Rectal smooth muscle tissue (tissue), 1 donor: ENCODE data around the gene NCKAP5.
"Not testable (repeated sequence)": the region's sequence is repeated elsewhere in the genome, so short reads cannot be mapped to it uniquely, and the experiment has no call there.

ENCODE experiments used
- H3K27ac ChIP-seq: one replicate; pipeline ENCODE4 v1.7.0; 2013; ENCODE audit warnings: low read depth, low read length, inconsistent platforms
- H3K27me3 ChIP-seq: one replicate; pipeline ENCODE4 v1.7.0; 2013; ENCODE audit warnings: low read length; ENCODE audit not compliant: control insufficient read depth, insufficient read depth
- H3K36me3 ChIP-seq: one replicate; pipeline ENCODE4 v1.7.0; 2013; ENCODE audit warnings: low read length; ENCODE audit not compliant: control insufficient read depth, insufficient read depth
- H3K4me1 ChIP-seq: one replicate; pipeline ENCODE4 v1.7.0; 2013; ENCODE audit warnings: low read length; ENCODE audit not compliant: control insufficient read depth, insufficient read depth
- H3K4me3 ChIP-seq: one replicate; pipeline ENCODE4 v1.7.0; 2013; ENCODE audit warnings: low read length
- H3K9ac ChIP-seq: one replicate; pipeline ENCODE4 v1.7.0; 2013; ENCODE audit warnings: low read length

The NCKAP5 gene

DNA sequence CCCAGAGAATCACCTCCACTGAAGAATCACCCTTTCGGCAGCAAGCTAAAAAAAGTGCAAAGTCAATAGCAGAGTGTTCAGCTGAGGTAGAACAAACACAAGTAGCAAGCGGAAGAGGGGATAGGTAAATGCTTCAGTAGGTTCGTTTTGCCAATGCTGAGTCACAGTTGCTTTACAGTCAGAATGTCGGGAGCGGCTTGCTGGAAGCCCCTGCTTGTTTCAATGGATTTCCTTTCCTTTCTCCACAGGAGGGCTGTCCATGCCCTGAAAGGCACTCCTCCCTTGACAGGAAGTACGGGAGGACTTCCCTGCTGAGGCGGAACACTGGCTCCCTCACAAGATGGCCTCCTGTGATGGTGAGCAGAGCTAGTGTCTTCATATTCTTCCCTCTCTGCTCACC, 752.0 kb downstream of the NCKAP5 start:
- no peak overlapping the region for H3K4me3 ChIP-seq
- no peaks in the 10 kb centered on the region for H3K36me3 ChIP-seq
- H3K27me3 ChIP-seq: no peaks in the 10 kb centered on the region
- no peak overlapping the region for H3K27ac ChIP-seq
- no peak overlapping the region for H3K9ac ChIP-seq
- H3K4me1 ChIP-seq: no peaks in the 10 kb centered on the region

DNA sequence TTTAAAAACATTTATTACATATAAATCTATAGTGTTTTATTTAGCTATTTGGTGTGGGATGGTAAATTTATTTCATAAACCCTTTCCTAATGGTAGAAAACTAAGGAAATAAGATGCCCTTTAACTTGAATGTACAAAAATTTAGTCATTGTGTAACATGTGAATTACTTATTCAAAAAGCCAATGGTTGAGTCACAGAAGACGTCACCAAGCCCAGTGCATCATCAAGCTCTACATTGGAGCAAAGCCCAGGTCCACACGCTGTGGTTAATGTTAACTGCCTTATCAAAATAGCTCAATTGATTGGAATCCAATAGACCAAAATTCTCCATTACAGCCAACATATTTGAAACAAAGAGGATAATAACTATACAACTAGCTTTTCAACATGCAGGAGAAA, 752.7 kb downstream of the NCKAP5 start:
- Histone ChIP-seq H3K9ac (no peak overlapping the region), H3K36me3 (no peaks in the 10 kb centered on the region), H3K27ac (no peak overlapping the region), H3K4me1 (no peaks in the 10 kb centered on the region), H3K4me3 (no peak overlapping the region), H3K27me3 (no peaks in the 10 kb centered on the region)

DNA sequence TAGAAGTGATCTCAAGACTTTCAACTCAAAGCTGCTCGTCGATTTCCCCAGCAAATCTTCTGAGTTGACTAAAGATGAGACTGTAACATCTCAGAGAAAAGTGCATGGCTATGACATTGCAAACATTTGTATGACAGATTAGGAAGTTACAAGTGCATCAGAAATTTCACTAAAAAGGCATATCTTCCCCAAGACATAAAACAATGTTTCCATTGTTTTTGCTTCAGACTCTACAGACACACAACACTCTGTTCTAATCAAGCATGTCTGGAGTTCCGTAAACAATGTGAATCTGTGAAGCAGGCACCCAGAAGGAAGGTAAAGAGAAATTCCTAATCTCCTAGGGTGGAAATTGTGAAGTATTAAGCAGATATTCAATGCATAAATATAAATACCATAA, 753.6 kb downstream of the NCKAP5 start:
- H3K27me3 ChIP-seq: no peaks in the 10 kb centered on the region
- H3K27ac ChIP-seq: no peak overlapping the region

DNA sequence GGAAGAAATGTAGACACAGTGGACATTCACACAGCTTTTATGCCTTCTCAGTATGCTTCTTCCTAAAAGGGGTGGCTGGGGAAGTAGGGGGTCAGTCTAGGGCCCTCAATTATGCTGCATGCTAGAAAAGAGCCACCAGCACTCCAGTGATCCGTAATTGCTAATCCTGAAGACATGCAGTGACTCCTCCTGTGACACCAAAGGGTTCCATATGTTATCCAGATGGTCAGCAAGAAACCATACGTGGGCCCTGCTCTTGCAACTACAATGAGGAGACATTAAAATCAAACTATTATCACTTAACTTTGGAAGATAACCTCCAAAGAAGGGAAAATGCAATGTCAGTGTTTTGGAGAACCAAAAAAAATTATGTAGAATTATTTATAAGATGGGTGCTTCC, 754.8 kb downstream of the NCKAP5 start:
- Histone ChIP-seq H3K4me1 (no peaks in the 10 kb centered on the region), H3K27ac (no peak overlapping the region), H3K4me3 (no peak overlapping the region), H3K27me3 (no peaks in the 10 kb centered on the region), H3K9ac (no peak overlapping the region), H3K36me3 (no peaks in the 10 kb centered on the region)

More for the DNA sequence above, 753.6 kb downstream of the NCKAP5 start:
- H3K36me3 ChIP-seq: no peaks in the 10 kb centered on the region
- no peak overlapping the region for H3K4me3 ChIP-seq
- H3K9ac ChIP-seq: no peak overlapping the region
- no peaks in the 10 kb centered on the region for H3K4me1 ChIP-seq

DNA sequence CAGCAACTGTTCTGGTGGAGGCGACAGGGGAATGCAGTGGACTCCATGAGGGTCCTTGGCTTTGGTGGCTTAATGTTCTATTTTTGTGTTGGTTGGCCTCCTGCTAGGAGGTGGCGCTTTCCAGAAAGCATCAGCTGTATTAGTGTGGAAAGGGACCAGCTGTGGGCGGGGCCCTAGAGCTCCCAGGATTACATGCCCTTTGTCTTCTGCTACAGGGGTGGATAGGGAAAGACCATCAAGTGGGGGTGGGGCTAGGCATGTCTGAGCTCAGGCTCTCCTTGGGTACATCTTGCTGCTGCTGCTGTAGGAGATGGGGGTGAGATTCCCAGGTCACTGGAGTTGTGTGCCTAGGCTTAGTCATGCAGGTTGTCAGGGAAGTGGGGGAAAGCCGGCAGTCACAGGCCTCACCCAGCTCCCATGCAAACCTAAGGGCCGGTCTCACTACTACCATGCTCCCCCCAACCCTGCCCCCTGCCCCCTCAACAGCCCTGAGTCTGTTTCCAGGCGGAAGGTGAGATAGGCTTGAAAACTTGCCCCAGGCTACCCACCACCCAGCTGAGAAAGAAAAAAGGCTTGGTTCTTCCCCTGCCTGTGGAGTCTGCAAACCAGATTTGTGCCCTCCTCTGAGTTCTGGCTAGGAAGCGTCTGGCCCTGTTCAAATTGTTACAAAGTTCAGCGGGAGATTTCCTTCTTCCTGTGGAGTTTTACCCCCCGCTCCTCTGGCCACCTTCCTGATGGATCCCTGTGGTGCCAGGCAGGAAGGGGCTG, 756.9 kb downstream of the NCKAP5 start:
- Histone ChIP-seq H3K4me1 (no peaks in the 10 kb centered on the region), H3K4me3 (no peak overlapping the region), H3K27me3 (no peaks in the 10 kb centered on the region), H3K36me3 (no peaks in the 10 kb centered on the region), H3K9ac (no peak overlapping the region), H3K27ac (no peak overlapping the region)

DNA sequence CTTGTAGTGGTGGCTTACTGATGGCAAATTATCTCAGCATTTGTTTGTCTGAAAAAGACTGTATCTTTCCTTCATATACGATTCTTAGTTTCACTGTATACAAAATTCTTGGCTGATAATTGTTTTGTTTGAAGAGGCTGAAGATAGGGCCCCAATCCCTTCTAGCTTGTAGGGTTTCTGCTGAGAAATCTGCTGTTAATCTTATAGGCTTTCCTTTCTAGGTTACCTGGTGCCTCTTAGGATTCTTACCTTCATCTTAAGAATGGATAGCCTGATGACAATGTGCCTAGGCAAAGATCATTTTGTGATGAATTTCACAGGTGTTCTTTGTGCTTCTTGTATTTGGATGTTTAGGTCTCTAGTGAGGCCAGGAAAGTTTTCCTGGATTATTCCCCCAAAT, 758.3 kb downstream of the NCKAP5 start:
- H3K4me1 ChIP-seq, H3K36me3 ChIP-seq, H3K9ac ChIP-seq, H3K27ac ChIP-seq, H3K4me3 ChIP-seq, H3K27me3 ChIP-seq: not testable (repeated sequence)

DNA sequence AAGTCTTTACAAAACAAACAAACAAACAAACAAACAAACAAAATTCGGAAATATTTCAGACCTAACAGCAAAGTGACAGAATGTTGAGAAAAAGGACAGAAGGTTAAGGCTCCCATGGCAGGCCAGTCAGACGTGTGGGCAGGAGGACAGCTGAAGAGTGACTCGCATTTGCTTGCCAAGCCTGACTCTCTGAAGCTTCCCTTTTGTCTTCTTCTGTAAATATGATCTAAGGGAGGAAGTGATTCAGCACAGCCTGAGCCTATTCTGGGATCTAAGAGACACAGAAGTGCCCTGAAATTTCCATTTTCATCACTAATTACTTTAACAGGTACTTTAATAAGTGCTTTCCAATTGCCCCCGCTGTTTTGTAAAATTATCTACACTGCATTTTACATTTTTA, 764.2 kb downstream of the NCKAP5 start:
- Histone ChIP-seq H3K36me3 (no peaks in the 10 kb centered on the region), H3K27ac (no peak overlapping the region), H3K4me3 (no peak overlapping the region)

DNA sequence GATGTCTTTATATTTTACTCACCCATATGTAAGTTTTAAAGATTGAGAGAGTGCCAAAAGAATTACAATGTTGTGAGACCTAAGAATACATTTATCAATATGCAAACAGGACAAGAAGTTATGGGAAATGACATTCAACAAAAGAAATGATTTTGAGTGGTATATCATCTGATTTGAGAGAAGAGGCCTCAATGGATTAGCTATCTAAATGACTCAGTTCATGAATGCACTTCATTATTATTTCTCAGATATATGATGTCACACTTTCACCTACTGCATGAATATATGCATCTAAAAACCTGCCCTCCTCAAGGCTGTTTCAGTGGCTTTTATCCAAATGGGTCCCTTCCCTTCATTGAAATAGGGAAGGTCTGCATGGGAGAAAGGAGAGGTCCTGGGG, 769.9 kb downstream of the NCKAP5 start:
- H3K4me3 ChIP-seq: no peak overlapping the region
- H3K4me1 ChIP-seq: no peaks in the 10 kb centered on the region
- no peaks in the 10 kb centered on the region for H3K36me3 ChIP-seq
- no peak overlapping the region for H3K9ac ChIP-seq
- no peak overlapping the region for H3K27ac ChIP-seq
- no peaks in the 10 kb centered on the region for H3K27me3 ChIP-seq

More for the DNA sequence above, 764.2 kb downstream of the NCKAP5 start:
- H3K27me3 ChIP-seq: no peaks in the 10 kb centered on the region
- H3K9ac ChIP-seq: no peak overlapping the region
- no peaks in the 10 kb centered on the region for H3K4me1 ChIP-seq

DNA sequence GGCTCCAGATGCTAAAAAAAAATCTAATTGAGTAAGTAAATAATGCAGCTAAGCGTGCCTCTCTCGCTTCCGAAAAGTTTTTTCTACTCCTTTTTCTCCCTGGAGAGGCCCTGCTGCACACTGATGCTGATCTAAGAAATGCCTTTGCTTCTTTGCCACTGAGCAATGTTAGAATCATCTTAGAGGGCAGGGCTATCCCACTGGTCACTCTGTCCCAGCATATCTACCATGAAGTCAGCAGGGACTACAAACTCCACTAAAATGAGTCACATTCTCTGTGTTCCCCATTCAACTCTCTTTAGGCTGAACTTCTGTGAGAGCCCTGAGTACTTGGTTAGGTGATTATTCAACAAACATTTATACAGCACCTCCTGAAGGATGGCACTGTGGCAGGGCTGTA, 770.7 kb downstream of the NCKAP5 start:
- Histone ChIP-seq H3K4me3 (no peak overlapping the region), H3K4me1 (no peaks in the 10 kb centered on the region), H3K27me3 (no peaks in the 10 kb centered on the region), H3K9ac (no peak overlapping the region), H3K27ac (no peak overlapping the region), H3K36me3 (no peaks in the 10 kb centered on the region)

DNA sequence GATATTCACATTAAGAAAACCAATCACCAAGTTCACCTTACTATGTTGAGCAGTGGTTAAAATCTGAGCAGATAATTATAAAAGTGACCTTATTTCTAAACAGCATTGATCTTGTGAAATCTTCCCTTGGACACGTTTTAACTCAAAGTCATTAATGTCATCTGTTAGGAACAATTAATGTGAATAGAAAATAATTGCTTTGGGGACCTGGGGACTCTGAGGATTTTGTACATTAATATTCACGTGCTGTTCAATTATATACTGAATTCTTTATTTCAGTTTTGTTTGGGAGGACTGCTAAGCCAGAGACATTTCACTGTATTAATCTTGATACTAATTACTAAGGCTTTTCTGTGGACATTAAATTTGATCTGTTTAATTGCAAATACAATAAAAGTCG, 771.2 kb downstream of the NCKAP5 start:
- no peak overlapping the region for H3K9ac ChIP-seq
- H3K27me3 ChIP-seq: no peaks in the 10 kb centered on the region
- H3K4me1 ChIP-seq: no peaks in the 10 kb centered on the region
- H3K27ac ChIP-seq: no peak overlapping the region
- H3K4me3 ChIP-seq: no peak overlapping the region
- no peaks in the 10 kb centered on the region for H3K36me3 ChIP-seq

DNA sequence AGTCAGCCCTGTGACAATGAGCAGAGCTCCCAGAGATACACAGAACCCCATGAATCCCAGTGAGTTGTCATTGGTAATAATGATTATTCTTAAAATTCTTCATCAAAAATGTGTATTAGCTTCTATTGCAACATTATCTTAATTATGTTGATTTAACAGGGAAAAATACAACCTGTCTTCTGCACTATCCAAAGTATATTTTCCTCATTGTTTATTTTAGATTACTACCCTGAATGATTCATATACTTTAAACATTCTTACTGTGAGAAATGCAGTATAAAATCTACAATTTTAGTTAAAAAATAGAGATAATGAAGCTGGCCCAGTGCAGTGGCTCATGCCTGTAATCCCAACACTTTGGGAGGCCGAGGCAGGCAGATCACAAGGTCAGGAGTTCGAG, 773.0 kb downstream of the NCKAP5 start:
- no peak overlapping the region for H3K4me3 ChIP-seq
- no peaks in the 10 kb centered on the region for H3K36me3 ChIP-seq
- H3K9ac ChIP-seq: no peak overlapping the region
- H3K27me3 ChIP-seq: no peaks in the 10 kb centered on the region
- no peaks in the 10 kb centered on the region for H3K4me1 ChIP-seq
- H3K27ac ChIP-seq: no peak overlapping the region

DNA sequence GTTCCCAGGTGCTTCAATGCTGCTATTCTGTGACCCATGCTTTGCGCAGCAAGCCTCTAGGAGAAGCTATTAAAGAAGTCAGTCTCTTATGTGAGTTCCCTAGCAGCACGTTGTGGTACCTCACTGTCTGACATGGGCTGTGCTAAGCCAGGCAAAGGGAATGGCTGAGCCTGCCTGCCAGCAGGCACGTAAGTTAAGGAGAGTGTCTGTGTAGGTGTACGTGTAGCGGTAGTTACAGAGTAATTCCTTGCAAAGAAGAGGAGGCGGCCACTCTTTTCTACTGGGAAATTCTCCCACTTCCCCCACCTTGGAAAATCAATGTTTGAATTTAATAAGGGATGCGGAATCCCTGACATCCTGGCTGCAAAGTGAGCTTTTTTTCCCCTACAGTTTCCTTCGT, 774.7 kb downstream of the NCKAP5 start:
- no peaks in the 10 kb centered on the region for H3K36me3 ChIP-seq
- no peak overlapping the region for H3K27ac ChIP-seq
- H3K9ac ChIP-seq: no peak overlapping the region
- no peaks in the 10 kb centered on the region for H3K27me3 ChIP-seq
- no peaks in the 10 kb centered on the region for H3K4me1 ChIP-seq
- no peak overlapping the region for H3K4me3 ChIP-seq

DNA sequence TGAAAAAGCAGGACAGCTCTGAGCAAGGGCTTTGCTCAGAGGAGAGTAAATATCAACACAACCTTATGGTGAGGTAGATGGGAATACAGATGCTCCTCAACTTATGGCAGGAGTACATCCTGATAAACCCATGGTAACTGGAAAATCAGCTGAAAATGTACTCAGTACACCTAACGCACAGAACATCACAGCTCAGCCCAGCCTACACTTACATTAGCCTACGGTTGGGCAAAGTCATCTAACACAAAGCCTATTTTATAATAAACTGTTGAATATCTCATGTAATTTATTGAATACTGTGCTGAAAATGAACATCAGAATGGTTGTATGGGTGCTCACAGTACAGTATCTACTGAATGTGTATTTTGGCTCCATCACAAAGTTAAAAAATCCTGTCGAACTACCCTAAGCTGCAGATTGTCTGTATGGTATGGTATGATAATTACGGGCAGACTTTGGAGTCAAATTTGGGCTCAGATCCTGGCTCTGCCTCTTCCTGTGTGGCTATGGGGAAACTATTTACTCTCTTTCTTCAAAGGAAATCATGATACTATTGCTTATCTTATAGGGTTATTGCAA, 778.0 kb downstream of the NCKAP5 start:
- Histone ChIP-seq H3K27ac (no peak overlapping the region), H3K4me3 (no peak overlapping the region), H3K27me3 (no peaks in the 10 kb centered on the region), H3K9ac (no peak overlapping the region), H3K36me3 (no peaks in the 10 kb centered on the region), H3K4me1 (no peaks in the 10 kb centered on the region)
